T-helper 22 cell (primary cell): ENCODE data around the gene BMS1.
"Not testable (repeated sequence)": the region's sequence is repeated elsewhere in the genome, so short reads cannot be mapped to it uniquely, and the experiment has no call there.

ENCODE experiments used
- DNase-seq: peaks from one replicate; pipeline ENCODE4 v3.0.0-alpha.2; 2020; ENCODE audit warnings: low read depth

BMS1 gene

GRCh38 chr10:42866115-42866995, 83.8 kb downstream of the BMS1 start:
- no peak for DNase-seq

- no peak for DNase-seq
These were observed 85.0 kb downstream of the BMS1 start for GRCh38 chr10:42867571-42867970.

DNA sequence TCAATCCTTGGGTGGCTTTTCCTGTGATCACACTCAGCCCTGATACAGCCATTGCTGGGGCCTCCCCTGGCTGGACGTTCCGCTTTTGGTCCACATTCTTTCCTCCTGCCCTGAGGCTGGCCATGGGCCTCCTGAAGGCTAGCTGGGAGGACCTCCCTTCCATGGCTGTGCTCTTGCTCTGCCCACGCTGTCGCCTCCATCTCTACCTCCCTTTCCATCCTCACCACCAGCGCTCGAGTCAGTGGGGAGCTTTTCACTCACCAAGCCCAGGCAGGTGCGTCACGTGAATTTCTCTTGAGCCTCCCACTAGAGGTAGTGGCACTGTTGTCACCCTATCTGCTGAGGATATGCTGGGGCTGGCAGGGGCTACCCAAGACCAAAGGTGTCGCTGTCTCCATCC, 85.9 kb downstream of the BMS1 start:
- DNase-seq: no peak

DNA sequence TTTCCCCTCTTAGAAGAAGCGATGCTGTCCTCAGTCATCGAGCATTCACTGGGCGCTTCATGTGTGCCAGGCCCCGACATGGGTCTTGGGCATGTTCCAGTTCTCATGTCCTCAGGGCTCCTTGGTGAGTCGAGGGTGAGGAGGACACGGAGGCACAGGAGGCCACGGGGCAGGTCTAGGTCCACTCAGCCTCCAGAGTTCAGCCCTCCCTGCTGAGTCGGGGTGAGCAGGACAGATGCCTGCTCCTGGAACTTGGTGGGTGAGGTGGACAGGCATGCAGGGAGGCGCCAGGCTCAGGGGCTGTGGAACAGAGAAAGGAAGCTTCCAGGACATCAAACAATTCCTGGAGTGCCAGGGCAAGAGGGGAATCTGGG, 87.4 kb downstream of the BMS1 start:
- no peak for DNase-seq

DNA sequence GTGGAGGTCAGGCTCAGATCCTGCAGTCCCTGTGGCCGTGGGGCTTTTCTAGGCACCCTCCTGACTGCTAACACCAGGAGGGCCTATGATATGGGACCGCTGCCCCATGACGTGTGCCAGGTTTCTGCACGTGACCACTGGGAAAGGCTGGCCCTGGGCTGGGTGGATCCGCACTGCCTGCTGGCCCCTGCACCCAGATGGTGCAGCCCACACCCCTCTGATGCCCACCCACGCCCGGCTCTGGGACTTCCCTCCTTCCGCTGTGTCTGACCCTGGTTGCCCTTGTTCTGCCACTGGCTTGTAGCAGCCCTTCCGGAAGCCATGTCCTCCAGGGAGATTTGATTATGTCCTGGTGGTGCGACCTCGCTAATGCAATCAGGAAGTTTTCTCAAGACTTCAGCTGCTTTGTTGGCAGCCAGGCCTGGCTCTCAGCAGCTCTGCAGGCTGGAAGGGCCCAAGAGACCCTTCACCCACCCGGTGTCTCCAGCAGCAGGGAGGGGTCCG, 88.6 kb downstream of the BMS1 start:
- DNase-seq: not testable (repeated sequence)

- DNase-seq: no peak
These were observed 89.2 kb downstream of the BMS1 start for GRCh38 chr10:42871823-42872222.

DNA sequence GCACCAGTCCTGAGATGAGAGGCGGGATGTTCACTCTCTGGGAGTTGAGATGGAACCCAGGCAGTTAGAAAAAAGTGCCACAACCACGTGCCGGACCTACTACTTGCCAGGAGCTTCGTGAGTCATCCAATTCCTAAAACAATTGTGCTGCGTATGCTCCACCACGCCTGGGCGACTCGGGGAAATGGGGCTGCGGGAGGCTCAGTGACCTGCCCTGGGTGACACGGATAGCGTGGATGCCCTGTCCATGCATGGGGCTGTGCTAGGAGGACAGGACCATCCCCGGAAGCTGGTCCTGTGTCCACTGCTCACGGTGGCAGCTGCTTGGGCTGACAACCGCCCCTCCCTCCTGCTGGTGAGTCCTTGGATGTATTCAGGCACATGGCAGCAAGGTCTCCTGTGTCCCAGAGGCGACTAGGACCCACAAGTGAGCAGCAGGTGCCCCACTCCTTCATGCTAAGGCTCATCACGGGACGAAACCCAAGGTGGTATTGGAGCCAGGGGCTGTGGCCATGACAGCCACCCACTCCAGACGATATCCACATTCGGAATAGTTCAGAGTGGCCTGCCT, 90.4 kb downstream of the BMS1 start:
- no peak for DNase-seq

GRCh38 chr10:42874713-42875387, 92.3 kb downstream of the BMS1 start:
- DNase-seq: no peak

DNA sequence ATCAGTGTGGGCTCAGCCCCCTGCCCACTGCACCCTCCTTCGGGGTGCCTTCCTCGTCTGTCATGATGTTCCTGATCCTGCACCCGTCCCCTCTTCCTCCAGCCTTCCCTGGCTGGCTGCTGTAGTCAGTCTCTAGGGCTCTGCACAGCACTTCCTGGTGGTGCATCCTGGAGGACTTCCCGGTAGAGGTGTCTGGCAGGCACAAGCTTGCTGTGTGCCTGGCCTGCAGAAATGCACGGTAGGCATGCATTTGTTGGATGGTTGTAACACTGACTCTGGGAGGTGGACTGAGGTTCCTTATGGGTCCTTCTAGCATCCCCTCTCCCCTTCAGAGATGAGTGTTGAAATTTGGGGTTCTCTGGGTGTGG, 92.8 kb downstream of the BMS1 start:
- no peak for DNase-seq

- DNase-seq: no peak
These were observed 93.3 kb downstream of the BMS1 start for GRCh38 chr10:42875798-42876341.

- no peak for DNase-seq
These were observed 93.9 kb downstream of the BMS1 start for GRCh38 chr10:42876476-42876875.

DNA sequence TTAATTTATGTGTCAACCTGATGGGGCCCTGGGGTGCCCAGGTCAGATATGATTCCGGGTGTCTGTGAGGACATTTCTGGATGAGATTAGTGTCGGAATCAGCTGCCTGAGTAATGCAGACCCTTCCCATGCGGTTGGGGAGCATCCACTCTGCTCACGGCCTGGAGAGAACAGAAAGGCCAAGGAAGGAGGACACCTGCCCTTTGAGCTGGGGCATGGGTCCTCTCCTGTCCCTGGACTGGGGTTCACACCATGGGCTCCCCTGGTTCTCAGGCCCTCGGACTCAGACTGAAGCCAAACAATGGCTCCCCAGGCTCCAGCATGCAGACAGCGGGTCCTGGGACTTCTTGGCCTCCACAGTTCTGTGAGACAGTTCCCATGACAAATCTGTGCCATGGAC, 94.3 kb downstream of the BMS1 start:
- DNase-seq: no peak

GRCh38 chr10:42877496-42878030, 95.0 kb downstream of the BMS1 start:
- no peak for DNase-seq

GRCh38 chr10:42878134-42878820, 95.7 kb downstream of the BMS1 start:
- no peak for DNase-seq

GRCh38 chr10:42878821-42879195, 96.2 kb downstream of the BMS1 start:
- no peak for DNase-seq

- DNase-seq: no peak
These were observed 97.0 kb downstream of the BMS1 start for GRCh38 chr10:42879380-42880254.

DNA sequence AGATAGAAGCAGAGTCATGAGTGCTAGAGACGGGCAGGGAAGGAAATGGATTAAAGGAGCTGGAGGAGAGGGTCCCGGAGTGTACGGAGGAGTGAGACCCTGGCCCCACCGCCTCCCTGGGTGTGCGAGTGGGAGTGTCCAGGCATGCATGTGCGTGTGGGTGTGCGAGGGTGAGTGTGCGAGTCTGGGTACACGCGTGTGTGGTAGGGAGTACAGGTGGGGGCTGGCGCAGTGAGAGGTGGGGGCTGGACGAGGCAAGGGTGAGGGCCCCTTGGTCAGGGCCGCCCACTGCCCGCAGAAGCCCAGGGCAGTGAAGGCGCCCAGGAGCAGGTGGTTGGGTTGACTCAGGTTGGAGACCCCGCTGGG, 97.6 kb downstream of the BMS1 start:
- no peak for DNase-seq

DNA sequence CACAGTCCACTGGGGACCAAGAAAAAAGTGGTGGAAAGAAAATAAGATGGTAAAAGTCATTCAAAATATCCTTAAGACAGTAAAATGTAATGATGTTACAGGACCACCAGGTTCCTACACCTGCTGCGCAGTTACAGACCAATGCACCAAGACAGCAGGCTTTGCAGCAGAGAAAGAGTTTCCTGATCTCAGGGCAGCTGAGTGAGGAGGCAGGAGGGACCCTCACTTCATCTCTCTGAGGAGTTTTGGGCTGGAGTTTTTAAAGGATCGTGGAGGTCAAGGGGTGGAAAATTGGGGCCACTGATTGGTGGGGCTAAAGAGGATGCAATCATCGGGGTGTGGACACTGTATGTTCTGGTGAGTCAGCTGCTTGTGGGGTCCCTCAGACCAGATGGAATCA, 100.0 kb downstream of the BMS1 start:
- no peak for DNase-seq
